WTC11 (cell line): ENCODE data around the gene SLC29A1. TPM values are rescaled to one million over a fixed set of nuclear protein-coding genes. Genes with fewer than 3 reads are reported as not detected.

ENCODE experiments used
- ATAC-seq: fragments of 200-7000 bp; cut with Tn5 transposase; 2 replicates; pipeline ENCODE4 v1.10.0; 2021; ENCODE audit warnings: mild to moderate bottlenecking, moderate library complexity
- CTCF ChIA-PET: fragments of 300-600 bp; sonication (Branson Sonifier 250); formaldehyde crosslinking; loops from one replicate; lab custom pipeline; 2021; ENCODE audit warnings: antibody characterized with exemption; lab: Charles Lee
- POLR2A ChIA-PET: fragments of 350-600 bp; sonication (Branson Sonifier 250); formaldehyde crosslinking; loops from one replicate; lab custom pipeline; 2021; ENCODE audit warnings: antibody characterized with exemption; lab: Charles Lee
- DNase-seq: peaks from one replicate; pipeline ENCODE4 v3.0.0; 2021; ENCODE audit warnings: low spot score
- H3K27ac Mint-ChIP-seq: 2 replicates; pipeline ENCODE4 v1.8.0; 2021; ENCODE audit warnings: mixed read lengths
- H3K27me3 Mint-ChIP-seq: 2 replicates; pipeline ENCODE4 v1.8.0; 2021; ENCODE audit warnings: low read depth, mild to moderate bottlenecking, moderate library complexity, mixed read lengths
- H3K36me3 Mint-ChIP-seq: 2 replicates; pipeline ENCODE4 v1.8.0; 2021; ENCODE audit warnings: mixed read lengths
- H3K4me1 Mint-ChIP-seq: 2 replicates; pipeline ENCODE4 v1.8.0; 2022; ENCODE audit warnings: mixed read lengths
- H3K4me3 Mint-ChIP-seq: 2 replicates; pipeline ENCODE4 v1.8.0; 2021; ENCODE audit warnings: mild to moderate bottlenecking, moderate library complexity, mixed read lengths
- H3K9me3 Mint-ChIP-seq: 2 replicates; pipeline ENCODE4 v1.8.0; 2021; ENCODE audit warnings: mixed read lengths
- CREM ChIP-seq: sonication (generic); formaldehyde crosslinking; IDR thresholded peaks from 2 replicates; pipeline ENCODE4 v1.8.1; 2022; ENCODE audit warnings: mild to moderate bottlenecking, missing genetic modification reagents, moderate library complexity
- ELF4 ChIP-seq: sonication (generic); formaldehyde crosslinking; IDR thresholded peaks from 2 replicates; pipeline ENCODE4 v1.8.1; 2022; ENCODE audit warnings: low read depth, mild to moderate bottlenecking, moderate library complexity, missing genetic modification reagents
- EMX1 ChIP-seq: fragments of 250-450 bp; sonication (Bioruptor Pico); IDR thresholded peaks from 2 replicates; pipeline ENCODE4 v1.8.0; 2021; ENCODE audit warnings: mild to moderate bottlenecking
- FOXK1 ChIP-seq: sonication (generic); formaldehyde crosslinking; IDR thresholded peaks from 2 replicates; pipeline ENCODE4 v1.8.0; 2022; ENCODE audit warnings: mild to moderate bottlenecking, moderate library complexity, missing genetic modification reagents
- GABPB1 ChIP-seq: sonication (generic); formaldehyde crosslinking; IDR thresholded peaks from 2 replicates; pipeline ENCODE4 v1.8.1; 2023; ENCODE audit warnings: mild to moderate bottlenecking, missing genetic modification reagents
- GTF2I ChIP-seq: fragments of 250-450 bp; sonication (Bioruptor Pico); conservative IDR thresholded peaks from 2 replicates; pipeline ENCODE4 v1.4.0; 2021; ENCODE audit warnings: mild to moderate bottlenecking
- HMGXB4 ChIP-seq: sonication (generic); formaldehyde crosslinking; IDR thresholded peaks from 2 replicates; pipeline ENCODE4 v1.8.1; 2023; ENCODE audit warnings: mild to moderate bottlenecking, moderate library complexity, missing genetic modification reagents
- IRF1 ChIP-seq: sonication (generic); formaldehyde crosslinking; IDR thresholded peaks from 2 replicates; pipeline ENCODE4 v1.8.0; 2023; ENCODE audit warnings: missing genetic modification reagents
- IRF2 ChIP-seq: sonication (generic); formaldehyde crosslinking; IDR thresholded peaks from 2 replicates; pipeline ENCODE4 v1.8.0; 2022; ENCODE audit warnings: low read depth, missing genetic modification reagents, borderline replicate concordance
- JUN ChIP-seq: sonication (generic); formaldehyde crosslinking; IDR thresholded peaks from 2 replicates; pipeline ENCODE4 v1.8.0; 2023; ENCODE audit warnings: mild to moderate bottlenecking, missing genetic modification reagents
- KAT7 ChIP-seq: sonication (generic); formaldehyde crosslinking; IDR thresholded peaks from 2 replicates; pipeline ENCODE4 v1.8.1; 2023; ENCODE audit warnings: missing genetic modification reagents, mild to moderate bottlenecking, borderline replicate concordance
- MXD4 ChIP-seq: fragments of 250-450 bp; sonication (Bioruptor Pico); IDR thresholded peaks from 2 replicates; pipeline ENCODE4 v1.8.0; 2021; ENCODE audit warnings: mild to moderate bottlenecking, moderate library complexity, borderline replicate concordance
- PRRX2 ChIP-seq: fragments of 250-450 bp; sonication (Bioruptor Pico); IDR thresholded peaks from 2 replicates; pipeline ENCODE4 v1.8.0; 2021; ENCODE audit warnings: mild to moderate bottlenecking
- SMAD4 ChIP-seq: sonication (generic); formaldehyde crosslinking; IDR thresholded peaks from 2 replicates; pipeline ENCODE4 v1.8.0; 2022; ENCODE audit warnings: mild to moderate bottlenecking, missing genetic modification reagents
- TCF7 ChIP-seq: sonication (generic); formaldehyde crosslinking; IDR thresholded peaks from 2 replicates; pipeline ENCODE4 v1.8.0; 2022; ENCODE audit warnings: mild to moderate bottlenecking, low read depth, missing genetic modification reagents, moderate library complexity
- USF1 ChIP-seq: sonication (generic); formaldehyde crosslinking; IDR thresholded peaks from 2 replicates; pipeline ENCODE4 v1.8.0; 2022; ENCODE audit warnings: mild to moderate bottlenecking, missing genetic modification reagents
- ZNF121 ChIP-seq: sonication (generic); formaldehyde crosslinking; IDR thresholded peaks from 2 replicates; pipeline ENCODE4 v1.8.0; 2023; ENCODE audit warnings: missing genetic modification reagents
- ZNF138 ChIP-seq: sonication (generic); formaldehyde crosslinking; conservative IDR thresholded peaks from 2 replicates; pipeline ENCODE4 v1.8.1; 2022; ENCODE audit warnings: mild to moderate bottlenecking, moderate library complexity, missing genetic modification reagents
- ZNF232 ChIP-seq: sonication (generic); formaldehyde crosslinking; IDR thresholded peaks from 2 replicates; pipeline ENCODE4 v1.8.0; 2022; ENCODE audit warnings: mild to moderate bottlenecking, missing genetic modification reagents
- ZNF317 ChIP-seq: sonication (generic); formaldehyde crosslinking; IDR thresholded peaks from 2 replicates; pipeline ENCODE4 v1.8.1; 2023; ENCODE audit warnings: low read depth, mild to moderate bottlenecking, moderate library complexity, missing genetic modification reagents, borderline replicate concordance
- ZNF416 ChIP-seq: fragments of 250-450 bp; sonication (Bioruptor Pico); IDR thresholded peaks from 2 replicates; pipeline ENCODE4 v1.9.0; 2021; ENCODE audit warnings: mild to moderate bottlenecking, inconsistent platforms
- total RNA-seq: library from RNA; stranded (reverse); gene quantifications from 3 replicates; pipeline ENCODE4 v1.2.3, GENCODE V29; 2021
- TF ChIP-seq, protein P1 (sequence below): sonication (generic); formaldehyde crosslinking; IDR thresholded peaks from 2 replicates; pipeline ENCODE4 v1.8.0; 2022; ENCODE audit warnings: mild to moderate bottlenecking, missing genetic modification reagents
- TF ChIP-seq, protein P2 (sequence below): sonication (generic); formaldehyde crosslinking; IDR thresholded peaks from 2 replicates; pipeline ENCODE4 v1.8.0; 2023; ENCODE audit warnings: missing genetic modification reagents, mild to moderate bottlenecking, borderline replicate concordance

Gene SLC29A1
- total RNA-seq, 1 experiment from 2014 or later, result 139 TPM

- H3K4me3 Mint-ChIP-seq, result no peak overlapping the region
- no peaks in the 10 kb centered on the region for H3K36me3 Mint-ChIP-seq
- ChIA-PET CTCF (interaction anchor here (1.1 kb wide), 1 partner anchor 46 kb away, joined by 3 read pairs; no protein-coding TSS in a partner anchor), POLR2A (no interaction called here)
- H3K9me3 Mint-ChIP-seq, result no peaks in the 10 kb centered on the region
- no peak overlapping the region for H3K27ac Mint-ChIP-seq
- DNase-seq, result no peak
- peaks cover 13% of the 10 kb centered on the region for H3K4me1 Mint-ChIP-seq
- TF ChIP-seq IRF2 (no peak), ZNF121 (CRISPR knock-in tag) (peak; percentile 67)
- TF ChIP-seq, all 79 proteins: peak for 1
- ATAC-seq, result no peak
- H3K27me3 Mint-ChIP-seq, result no peaks in the 10 kb centered on the region
Measured at GRCh38 chr6:44178424-44179071, 44.8 kb upstream of the SLC29A1 start.

DNA sequence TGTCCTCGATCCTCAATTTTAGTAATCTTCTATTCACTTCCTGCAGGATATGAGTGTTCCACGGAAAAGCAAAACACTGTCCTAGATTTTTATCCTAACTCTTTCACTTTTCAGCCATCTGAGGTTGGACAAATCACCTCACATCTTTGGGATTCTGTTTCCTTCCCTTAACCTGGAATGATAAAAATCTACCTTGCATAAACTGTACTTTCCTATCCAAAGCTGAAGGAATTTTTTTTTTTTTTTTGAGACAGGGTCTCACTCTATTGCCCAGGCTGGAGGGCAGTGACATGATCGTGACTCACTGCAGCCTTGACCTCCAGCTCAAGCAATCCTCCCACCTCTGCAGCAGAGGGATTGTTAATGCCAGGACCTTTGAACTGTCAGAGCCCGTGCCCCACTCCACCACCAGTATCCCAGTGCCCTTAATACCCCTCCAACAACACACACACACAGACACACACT lies 44.3 kb upstream of the SLC29A1 start:
- Mint-ChIP-seq H3K4me3 (no peak overlapping the region), H3K9me3 (no peaks in the 10 kb centered on the region), H3K4me1 (peaks cover 18% of the 10 kb centered on the region), H3K27me3 (no peaks in the 10 kb centered on the region), H3K27ac (no peak overlapping the region), H3K36me3 (no peaks in the 10 kb centered on the region)
- ATAC-seq (no peak), DNase-seq (no peak)
- ChIA-PET CTCF (no interaction called here), POLR2A (no interaction called here)
- no peak for TF ChIP-seq EMX1
- no peak for TF ChIP-seq IRF1 (CRISPR knock-in tag)
- no peak for TF ChIP-seq ZNF416
- no peak for TF ChIP-seq CREM (CRISPR knock-in tag)
- TF ChIP-seq ZNF121 (CRISPR knock-in tag), result no peak
- TF ChIP-seq PRRX2 (CRISPR knock-in tag), result no peak
- no peak for TF ChIP-seq GABPB1 (CRISPR knock-in tag)
- no peak for TF ChIP-seq FOXK1 (CRISPR knock-in tag)
- no peak for TF ChIP-seq TCF7 (CRISPR knock-in tag)
- TF ChIP-seq ZNF317 (CRISPR knock-in tag), result no peak
- no peak for TF ChIP-seq MXD4 (CRISPR knock-in tag)
- TF ChIP-seq HMGXB4, result no peak
- TF ChIP-seq, protein P1, sequence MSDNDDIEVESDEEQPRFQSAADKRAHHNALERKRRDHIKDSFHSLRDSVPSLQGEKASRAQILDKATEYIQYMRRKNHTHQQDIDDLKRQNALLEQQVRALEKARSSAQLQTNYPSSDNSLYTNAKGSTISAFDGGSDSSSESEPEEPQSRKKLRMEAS (CRISPR knock-in tag), result no peak
- TF ChIP-seq ELF4 (CRISPR knock-in tag), result no peak
- TF ChIP-seq GTF2I (CRISPR knock-in tag), result no peak
- TF ChIP-seq SMAD4 (CRISPR knock-in tag), result no peak
- TF ChIP-seq KAT7, result no peak
- TF ChIP-seq JUN (CRISPR knock-in tag), result no peak
- TF ChIP-seq ZNF138 (CRISPR knock-in tag), result no peak
- TF ChIP-seq, all 79 proteins: peak for 0

DNA sequence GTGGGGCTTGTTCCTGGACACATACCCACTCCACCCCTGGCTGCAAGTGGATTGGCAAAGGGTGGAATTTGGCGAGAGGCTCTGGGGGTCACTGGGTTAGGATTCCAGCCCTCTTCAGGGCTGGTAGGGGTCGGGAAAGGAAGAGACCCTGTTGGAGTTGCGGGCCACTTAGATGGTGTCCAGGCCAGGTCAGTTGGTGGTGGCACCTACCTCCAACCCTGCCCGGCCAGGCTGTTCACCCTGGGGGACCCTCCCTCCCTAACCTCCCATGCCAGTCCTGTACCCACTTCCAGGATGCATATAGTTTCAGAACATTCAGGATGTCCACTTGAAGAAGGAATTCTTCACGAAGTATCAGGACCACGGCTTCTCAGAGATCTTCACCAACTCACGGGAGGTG lies 43.7 kb upstream of the SLC29A1 start:
- TF ChIP-seq, protein P2, sequence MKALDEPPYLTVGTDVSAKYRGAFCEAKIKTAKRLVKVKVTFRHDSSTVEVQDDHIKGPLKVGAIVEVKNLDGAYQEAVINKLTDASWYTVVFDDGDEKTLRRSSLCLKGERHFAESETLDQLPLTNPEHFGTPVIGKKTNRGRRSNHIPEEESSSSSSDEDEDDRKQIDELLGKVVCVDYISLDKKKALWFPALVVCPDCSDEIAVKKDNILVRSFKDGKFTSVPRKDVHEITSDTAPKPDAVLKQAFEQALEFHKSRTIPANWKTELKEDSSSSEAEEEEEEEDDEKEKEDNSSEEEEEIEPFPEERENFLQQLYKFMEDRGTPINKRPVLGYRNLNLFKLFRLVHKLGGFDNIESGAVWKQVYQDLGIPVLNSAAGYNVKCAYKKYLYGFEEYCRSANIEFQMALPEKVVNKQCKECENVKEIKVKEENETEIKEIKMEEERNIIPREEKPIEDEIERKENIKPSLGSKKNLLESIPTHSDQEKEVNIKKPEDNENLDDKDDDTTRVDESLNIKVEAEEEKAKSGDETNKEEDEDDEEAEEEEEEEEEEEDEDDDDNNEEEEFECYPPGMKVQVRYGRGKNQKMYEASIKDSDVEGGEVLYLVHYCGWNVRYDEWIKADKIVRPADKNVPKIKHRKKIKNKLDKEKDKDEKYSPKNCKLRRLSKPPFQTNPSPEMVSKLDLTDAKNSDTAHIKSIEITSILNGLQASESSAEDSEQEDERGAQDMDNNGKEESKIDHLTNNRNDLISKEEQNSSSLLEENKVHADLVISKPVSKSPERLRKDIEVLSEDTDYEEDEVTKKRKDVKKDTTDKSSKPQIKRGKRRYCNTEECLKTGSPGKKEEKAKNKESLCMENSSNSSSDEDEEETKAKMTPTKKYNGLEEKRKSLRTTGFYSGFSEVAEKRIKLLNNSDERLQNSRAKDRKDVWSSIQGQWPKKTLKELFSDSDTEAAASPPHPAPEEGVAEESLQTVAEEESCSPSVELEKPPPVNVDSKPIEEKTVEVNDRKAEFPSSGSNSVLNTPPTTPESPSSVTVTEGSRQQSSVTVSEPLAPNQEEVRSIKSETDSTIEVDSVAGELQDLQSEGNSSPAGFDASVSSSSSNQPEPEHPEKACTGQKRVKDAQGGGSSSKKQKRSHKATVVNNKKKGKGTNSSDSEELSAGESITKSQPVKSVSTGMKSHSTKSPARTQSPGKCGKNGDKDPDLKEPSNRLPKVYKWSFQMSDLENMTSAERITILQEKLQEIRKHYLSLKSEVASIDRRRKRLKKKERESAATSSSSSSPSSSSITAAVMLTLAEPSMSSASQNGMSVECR (CRISPR knock-in tag), result no peak
- TF ChIP-seq ZNF232 (CRISPR knock-in tag) (no peak), USF1 (CRISPR knock-in tag) (no peak)
- ATAC-seq, result no peak
- no peak for DNase-seq
- ChIA-PET CTCF (interaction anchor here (0.9 kb wide), 1 partner anchor 83 kb away, joined by 3 read pairs; no protein-coding TSS in a partner anchor), POLR2A (interaction anchor here (0.6 kb wide), 1 partner anchor 18 kb away, joined by 6 read pairs; no protein-coding TSS in a partner anchor)
- H3K4me1 Mint-ChIP-seq, result peaks cover 21% of the 10 kb centered on the region
- no peaks in the 10 kb centered on the region for H3K9me3 Mint-ChIP-seq
- H3K27me3 Mint-ChIP-seq, result no peaks in the 10 kb centered on the region
- no peak overlapping the region for H3K27ac Mint-ChIP-seq
- H3K36me3 Mint-ChIP-seq, result no peaks in the 10 kb centered on the region
- no peak overlapping the region for H3K4me3 Mint-ChIP-seq
